Adrenal gland (tissue), 12 donors: ENCODE data around the gene TACC2. TPM values are rescaled to one million over a fixed set of nuclear protein-coding genes. Genes with fewer than 3 reads are reported as not detected.

Experiments used
- DNase-seq, 7 donors: peaks; one replicate each; pipeline ENCODE4 v3.0.0-alpha.2; 2019 to 2020
- H3K27ac ChIP-seq, 5 donors: fragments of 200-600 bp; sonication (generic) in 4 of 5; 1 replicate in 3 of 5; 2 replicates in 2 of 5; pipeline versions ENCODE4 v1.5.1 to v1.8.0; 2016 to 2020; ENCODE audit warnings: mild to moderate bottlenecking in 1 of 5
- H3K27me3 ChIP-seq: fragments of 200-600 bp; 2 replicates; pipeline ENCODE4 v1.8.0; 2021
- H3K36me3 ChIP-seq, 2 donors: fragments of 200-600 bp; replicated peaks in 1 of 2; 1 replicate in 1 of 2; 2 replicates in 1 of 2; pipeline versions ENCODE4 v1.5.1 to v1.8.0; 2018 to 2022
- H3K4me1 ChIP-seq, 2 donors: fragments of 200-600 bp; replicated peaks in 1 of 2; 1 replicate in 1 of 2; 2 replicates in 1 of 2; pipeline versions ENCODE4 v1.5.1 to v1.8.0; 2018 to 2021
- H3K4me3 ChIP-seq, 4 donors: fragments of 200-600 bp; sonication (generic) in 3 of 4; one replicate each; pipeline ENCODE4 v1.5.1; 2016 to 2018
- H3K9me3 ChIP-seq, 3 donors: fragments of 200-600 bp; sonication (generic) in 1 of 3; replicated peaks in 1 of 3; 1 replicate in 2 of 3; 2 replicates in 1 of 3; pipeline versions ENCODE4 v1.5.1 to v1.8.0; 2016 to 2021
- POLR2A ChIP-seq, 2 donors: fragments of 450-650 bp; IDR thresholded peaks; one replicate each; pipeline ENCODE4 v1.6.1; 2017; ENCODE audit warnings: antibody characterized with exemption in 2 of 2, mild to moderate bottlenecking in 2 of 2, moderate library complexity in 1 of 2
- WGBS, 4 donors: extraction: QIAGEN DNeasy Blood & Tissue Kit in 2 of 4; methylation state at CpG; one replicate each; pipeline versions ENCODE4 v1.1.5 to v1.1.7; 2013 to 2017; 5-methylcytosine and 5-hydroxymethylcytosine counted together
- intact Hi-C, 2 donors: fragments of 100-400 bp; cut with DNase I; formaldehyde crosslinking; loops; one replicate each; pipeline versions ENCODE4 v1.14.1 to v1.15.0; 2022 to 2023
- polyA plus RNA-seq, 3 donors: library from polyadenylated mRNA; stranded (reverse); fragments of 200-250 nt in 2 of 3; fragments of 350-450 nt in 1 of 3; fragmentation: Illumina TruSeq in 1 of 3; extraction: RNeasy Lipid Tissue Mini Kit (QIAGEN cat#74804) in 1 of 3; gene quantifications; one replicate each; pipeline ENCODE4 v1.2.3, GENCODE V29; 2013 to 2014
- total RNA-seq, 9 donors: library from RNA; depleted of rRNA in 4 of 9; stranded (reverse); fragments of >200 nt in 4 of 9; fragments of 120-200 nt in 1 of 9; fragmentation: NEBNext Ultra II Directional in 1 of 9; extraction: Animal tissue kit (Norgen Biotek cat#: 25700) in 1 of 9; gene quantifications; one replicate each; pipeline versions ENCODE4 v1.1.0 to v1.2.4, GENCODE V29; 2013 to 2023
- TF ChIP-seq, protein P1 (sequence below), 6 experiments: fragments of 450-650 bp in 4 of 6; fragments of 200-600 bp in 2 of 6; sonication (generic) in 1 of 6; IDR thresholded peaks; 1 replicate in 5 of 6; 2 replicates in 1 of 6; pipeline versions ENCODE4 v1.5.1 to v1.8.0; 2016 to 2021; ENCODE audit warnings: antibody characterized with exemption in 6 of 6, mild to moderate bottlenecking in 2 of 6, moderate library complexity in 1 of 6
- donor health status: healthy with polysubstance abuse.
- donor health status: Bipolar disorder and iron deficiency.
- donor health status: DM: yes; HTN: yes; CAD: no.
- donor health status: DM: no; HTN: no; CAD: no.
- donor health status: DM: no; HTN: no; CAD: no.
- donor health status: DM: yes; HTN: yes; CAD: no.

The TACC2 gene
- total and polyA plus RNA-seq, 12 donors: 11.3 to 45.7 (median 26.3) TPM

DNA sequence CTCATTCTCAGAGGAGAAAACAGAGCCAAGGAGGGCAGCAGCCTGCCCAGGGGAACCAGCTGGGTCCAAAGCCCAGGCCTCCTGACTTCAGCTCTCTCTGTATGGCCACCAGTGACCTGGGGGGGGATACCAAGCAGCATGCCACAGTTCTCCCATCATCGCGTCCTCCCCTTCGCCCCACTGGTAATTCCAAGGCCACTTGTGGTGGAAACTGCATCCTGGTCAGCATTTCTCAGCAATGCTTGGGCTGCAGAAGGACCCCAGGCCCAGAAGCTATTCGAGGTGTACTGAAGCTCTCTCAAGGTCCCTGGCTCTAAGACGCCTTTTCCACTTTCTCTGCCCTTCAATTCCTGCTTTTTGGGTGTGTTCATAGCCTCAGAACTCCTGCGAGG is 309.2 kb downstream of the TACC2 start:
- TF ChIP-seq, protein P1, sequence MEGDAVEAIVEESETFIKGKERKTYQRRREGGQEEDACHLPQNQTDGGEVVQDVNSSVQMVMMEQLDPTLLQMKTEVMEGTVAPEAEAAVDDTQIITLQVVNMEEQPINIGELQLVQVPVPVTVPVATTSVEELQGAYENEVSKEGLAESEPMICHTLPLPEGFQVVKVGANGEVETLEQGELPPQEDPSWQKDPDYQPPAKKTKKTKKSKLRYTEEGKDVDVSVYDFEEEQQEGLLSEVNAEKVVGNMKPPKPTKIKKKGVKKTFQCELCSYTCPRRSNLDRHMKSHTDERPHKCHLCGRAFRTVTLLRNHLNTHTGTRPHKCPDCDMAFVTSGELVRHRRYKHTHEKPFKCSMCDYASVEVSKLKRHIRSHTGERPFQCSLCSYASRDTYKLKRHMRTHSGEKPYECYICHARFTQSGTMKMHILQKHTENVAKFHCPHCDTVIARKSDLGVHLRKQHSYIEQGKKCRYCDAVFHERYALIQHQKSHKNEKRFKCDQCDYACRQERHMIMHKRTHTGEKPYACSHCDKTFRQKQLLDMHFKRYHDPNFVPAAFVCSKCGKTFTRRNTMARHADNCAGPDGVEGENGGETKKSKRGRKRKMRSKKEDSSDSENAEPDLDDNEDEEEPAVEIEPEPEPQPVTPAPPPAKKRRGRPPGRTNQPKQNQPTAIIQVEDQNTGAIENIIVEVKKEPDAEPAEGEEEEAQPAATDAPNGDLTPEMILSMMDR (IDR thresholded peaks at IDR 0.05): no peak
- no peak for TF ChIP-seq POLR2A (IDR thresholded peaks at IDR 0.05)
- no peak for DNase-seq
- Histone ChIP-seq H3K36me3 (no peaks in the 10 kb centered on the region), H3K4me1 (peaks cover 0 to 7% of the 10 kb centered on the region in 2 donors), H3K4me3 (no peak overlapping the region), H3K27me3 (peaks cover 7% of the 10 kb centered on the region), H3K9me3 (no peaks in the 10 kb centered on the region), H3K27ac (no peak overlapping the region)
- intact Hi-C loops: loop anchor here (5.0 kb wide), 3 partner anchors 139 to 269 kb away; partner anchors contain the start of gene DMBT1 (in 1 of the 2)
- 68 to 77% (median 72%) methylated on average over 6 of the region's 6 CpGs for WGBS, 4 donors

GRCh38 chr10:122298598-122299301 is 309.8 kb downstream of the TACC2 start:
- Histone ChIP-seq H3K4me3 (no peak overlapping the region), H3K27ac (no peak overlapping the region), H3K27me3 (peaks cover 7% of the 10 kb centered on the region), H3K4me1 (peaks cover 0 to 7% of the 10 kb centered on the region in 2 donors), H3K9me3 (no peaks in the 10 kb centered on the region), H3K36me3 (no peaks in the 10 kb centered on the region)
- 23 to 27% (median 25%) methylated on average over 12 to 15 of the region's 15 CpGs for WGBS, 4 donors
- intact Hi-C loops: loop anchor here (5.0 kb wide), 3 partner anchors 139 to 269 kb away; partner anchors contain the start of gene DMBT1 (in 1 of the 2)
- TF ChIP-seq, protein P1 (IDR thresholded peaks at IDR 0.05): peak; percentile 84 to 96 (median 92)
- TF ChIP-seq POLR2A (IDR thresholded peaks at IDR 0.05): no peak
- peak; percentile 65 to 88 (median 76) for DNase-seq

GRCh38 chr10:122299423-122300075 is 310.6 kb downstream of the TACC2 start:
- H3K27me3 ChIP-seq: peaks cover 7% of the 10 kb centered on the region
- H3K4me1 ChIP-seq: peaks cover 0 to 7% of the 10 kb centered on the region in 2 donors
- intact Hi-C loops: loop anchor here (5.0 kb wide), 3 partner anchors 138 to 268 kb away; partner anchors contain the start of gene DMBT1 (in 1 of the 2)
- WGBS, 4 donors: 79 to 88% (median 82%) methylated on average over 14 of the region's 14 CpGs
- TF ChIP-seq, protein P1 (IDR thresholded peaks at IDR 0.05): no peak
- no peak for TF ChIP-seq POLR2A (IDR thresholded peaks at IDR 0.05)
- no peaks in the 10 kb centered on the region for H3K36me3 ChIP-seq
- DNase-seq: no peak
- no peaks in the 10 kb centered on the region for H3K9me3 ChIP-seq
- H3K4me3 ChIP-seq: no peak overlapping the region
- H3K27ac ChIP-seq: no peak overlapping the region

GRCh38 chr10:122301055-122301810 is 312.3 kb downstream of the TACC2 start:
- Histone ChIP-seq H3K27ac (peak overlapping the region in 1 of 5 donors; percentile 36), H3K36me3 (no peaks in the 10 kb centered on the region), H3K4me3 (no peak overlapping the region), H3K4me1 (peaks cover 0 to 7% of the 10 kb centered on the region in 2 donors), H3K9me3 (no peaks in the 10 kb centered on the region), H3K27me3 (peaks cover 7% of the 10 kb centered on the region)
- intact Hi-C loops: no loop called here
- TF ChIP-seq POLR2A (IDR thresholded peaks at IDR 0.05): no peak
- TF ChIP-seq, protein P1 (IDR thresholded peaks at IDR 0.05): no peak
- peak in 3 of 7 donors; percentile 19 to 73 (median 59) for DNase-seq
- 47 to 56% (median 51%) methylated on average over 9 to 12 of the region's 12 CpGs for WGBS, 4 donors
